H4 (cell line): ENCODE data around the gene CHTF8. TPM values are rescaled to one million over a fixed set of nuclear protein-coding genes. Genes with fewer than 3 reads are reported as not detected.
"Not testable (repeated sequence)": the region's sequence is repeated elsewhere in the genome, so short reads cannot be mapped to it uniquely, and the experiment has no call there.

Experiments used
- DNase-seq: peaks from one replicate; pipeline ENCODE4 v3.0.0-alpha.2; 2015; ENCODE audit warnings: low spot score
- total RNA-seq: library from RNA; depleted of rRNA; stranded (reverse); fragments of >200 nt; shearing (Covaris generic); gene quantifications from 2 replicates; pipeline ENCODE4 v1.2.3, GENCODE V29; 2014

The CHTF8 gene
- total RNA-seq, 1 experiment from 2014 or later: 59.1 TPM

DNA sequence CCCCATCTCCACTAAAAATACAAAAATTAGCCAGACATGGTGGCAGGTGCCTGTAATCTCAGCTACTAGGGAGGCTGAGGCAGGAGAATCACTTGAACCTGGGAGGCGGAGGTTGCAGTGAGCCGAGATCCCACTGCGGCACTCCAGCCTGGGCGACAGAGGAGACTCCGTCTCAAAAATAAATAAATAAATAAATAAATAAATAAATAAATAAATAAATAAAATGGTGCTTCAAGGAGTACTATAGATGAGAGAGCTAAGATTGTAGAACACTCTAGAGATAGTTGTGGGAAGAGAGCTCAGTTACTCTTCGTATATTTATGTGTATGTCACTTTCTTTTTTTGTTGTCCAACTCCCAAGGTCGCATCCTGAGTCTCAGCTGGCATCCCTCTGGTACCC, 7.1 kb upstream of the CHTF8 start:
- not testable (repeated sequence) for DNase-seq

DNA sequence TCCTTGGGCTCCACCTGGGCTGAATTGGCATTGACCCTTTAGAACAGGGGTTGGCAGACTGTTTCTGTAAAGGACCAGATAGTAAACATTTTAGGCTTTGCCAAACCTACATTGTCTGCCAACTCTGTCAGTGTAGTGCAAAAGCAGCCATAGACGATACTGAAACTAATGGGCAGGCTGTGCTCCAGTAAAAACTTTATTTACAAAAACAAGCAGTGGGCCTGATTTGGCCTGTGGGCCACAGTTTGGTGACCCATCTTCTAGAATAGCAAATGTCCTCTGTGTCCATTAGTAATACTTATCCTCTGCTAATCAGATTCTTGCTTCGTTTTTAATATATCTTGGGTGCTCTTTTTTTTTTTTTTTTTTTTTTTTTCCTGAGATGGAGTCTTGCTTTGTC, 6.2 kb upstream of the CHTF8 start:
- no peak for DNase-seq

DNA sequence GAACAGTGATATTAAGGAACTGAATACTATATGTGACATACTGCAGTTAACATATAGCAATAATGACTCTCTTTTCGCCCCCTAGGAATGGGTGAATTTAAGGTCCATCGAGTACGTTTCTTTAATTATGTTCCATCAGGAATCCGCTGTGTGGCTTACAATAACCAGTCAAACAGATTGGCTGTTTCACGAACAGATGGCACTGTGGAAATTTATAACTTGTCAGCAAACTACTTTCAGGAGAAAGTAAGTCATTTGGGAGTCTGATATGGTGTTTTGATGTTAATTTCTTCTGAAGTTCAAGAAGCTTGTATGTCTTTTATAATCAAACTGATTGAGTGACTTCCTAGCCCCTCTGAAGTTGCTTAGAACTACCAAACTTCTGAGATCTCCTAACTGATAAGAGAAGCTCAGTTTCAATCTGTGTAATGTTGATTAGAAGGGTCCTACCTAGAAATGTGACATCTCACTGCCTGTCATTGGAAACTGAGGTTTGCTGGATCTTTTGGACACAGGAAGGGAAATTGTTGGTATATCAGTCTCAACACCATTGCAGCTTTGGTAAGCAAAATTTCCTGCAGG, 1.1 kb upstream of the CHTF8 start:
- DNase-seq: no peak

DNA sequence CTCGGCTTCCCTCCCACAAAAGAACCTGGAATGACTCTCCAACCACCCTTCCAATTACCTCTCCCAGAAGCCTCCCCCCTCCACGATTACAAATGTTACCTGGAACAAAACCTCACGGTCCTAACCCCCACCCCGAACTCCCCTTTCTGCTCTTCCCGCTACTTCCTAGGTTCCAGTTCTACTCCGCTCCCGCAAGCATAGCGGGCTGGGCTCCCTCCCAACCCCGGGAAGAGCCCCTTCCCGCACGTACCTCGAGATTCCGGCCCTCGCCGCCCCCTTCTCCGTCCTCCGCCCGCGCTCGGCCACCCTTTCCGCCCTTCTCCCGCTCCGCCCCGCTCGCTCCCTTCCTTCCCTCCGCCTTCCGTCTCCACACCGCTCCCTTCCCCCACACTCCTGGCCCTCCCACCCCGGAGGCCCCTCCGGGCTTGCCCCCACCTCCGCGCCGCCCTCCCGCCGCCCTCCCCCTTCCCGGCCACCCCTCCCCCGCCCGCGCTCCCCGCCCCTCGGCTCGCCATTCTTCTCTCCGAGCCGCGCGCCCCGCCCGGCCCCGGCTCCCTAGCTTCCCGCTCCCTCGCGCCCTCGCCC, 457 bp downstream of the CHTF8 start:
- DNase-seq: peak; percentile 76

DNA sequence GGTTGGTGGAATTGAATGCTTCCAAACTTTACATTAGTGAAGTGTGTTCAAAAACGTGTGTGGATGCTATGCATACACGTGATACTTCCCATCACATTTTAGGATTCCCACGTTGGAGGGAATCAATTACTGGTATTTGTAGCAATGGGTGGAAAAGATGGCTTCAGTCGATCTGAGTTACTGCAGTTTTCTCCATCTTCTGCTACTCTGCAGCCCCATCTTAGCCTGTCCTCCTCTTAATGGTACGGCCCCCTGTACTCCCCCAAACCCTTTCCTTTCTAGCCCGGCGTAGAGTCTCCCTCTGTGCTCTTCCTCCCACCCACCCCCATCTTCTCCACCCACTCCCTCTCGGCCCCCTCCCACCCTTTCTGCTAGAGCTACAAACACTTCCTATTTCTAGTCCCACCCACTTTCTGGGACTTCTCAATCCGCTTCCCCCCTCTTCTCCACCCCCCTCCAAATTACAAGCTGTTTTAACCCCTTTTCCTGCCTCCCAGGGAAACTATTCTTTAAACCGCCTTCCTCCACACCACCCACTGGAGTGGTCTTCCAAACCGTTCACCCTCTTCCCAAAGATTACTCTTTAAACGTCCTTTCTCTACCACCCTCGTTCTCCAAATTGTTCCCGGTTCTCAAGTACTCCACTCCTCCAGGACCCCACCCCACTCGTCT, 1.1 kb downstream of the CHTF8 start:
- DNase-seq: no peak

DNA sequence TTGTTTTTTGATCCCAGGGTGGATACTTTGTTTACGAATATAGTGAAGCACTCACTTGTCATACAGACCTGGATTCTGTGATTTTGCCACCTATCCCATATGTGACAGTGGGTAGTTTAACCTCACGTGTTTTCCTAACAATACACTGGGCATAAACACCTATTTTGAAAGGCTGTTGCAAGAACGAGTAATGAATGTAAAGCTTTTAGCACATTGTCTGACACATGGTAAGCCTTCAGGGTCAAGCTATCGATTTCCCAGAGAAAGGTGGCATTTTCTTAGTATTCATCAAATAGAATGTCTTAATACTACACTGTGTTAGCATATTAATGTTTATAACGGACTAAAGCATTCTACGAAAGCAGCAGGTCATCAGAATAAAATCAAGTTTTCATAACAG, 1.9 kb downstream of the CHTF8 start:
- DNase-seq: no peak

DNA sequence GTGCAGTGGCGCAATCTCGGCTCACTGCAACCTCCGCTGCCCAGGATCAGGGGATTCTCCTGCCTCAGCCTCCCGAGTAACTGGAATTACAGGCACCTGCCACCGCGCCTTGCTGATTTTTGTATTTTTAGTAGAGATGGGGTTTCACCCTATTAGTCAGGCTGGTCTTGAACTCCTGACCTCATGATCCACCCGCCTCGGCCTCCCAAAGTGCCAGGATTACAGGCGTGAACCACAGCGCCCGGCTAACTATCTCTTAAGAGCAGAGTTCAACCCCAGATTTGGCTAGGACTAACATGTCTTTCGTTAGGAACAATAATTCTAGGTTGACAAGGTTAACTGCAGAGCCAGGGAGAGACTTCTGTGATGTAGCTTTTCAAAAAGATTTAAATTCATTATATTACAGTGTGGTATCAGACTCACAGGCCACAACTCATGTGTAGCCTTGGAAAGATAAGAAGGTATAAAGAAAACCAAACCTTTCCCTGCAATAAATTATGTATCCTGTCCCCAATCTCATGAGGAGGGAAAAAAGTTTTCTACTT, 4.3 kb downstream of the CHTF8 start:
- no peak for DNase-seq

DNA sequence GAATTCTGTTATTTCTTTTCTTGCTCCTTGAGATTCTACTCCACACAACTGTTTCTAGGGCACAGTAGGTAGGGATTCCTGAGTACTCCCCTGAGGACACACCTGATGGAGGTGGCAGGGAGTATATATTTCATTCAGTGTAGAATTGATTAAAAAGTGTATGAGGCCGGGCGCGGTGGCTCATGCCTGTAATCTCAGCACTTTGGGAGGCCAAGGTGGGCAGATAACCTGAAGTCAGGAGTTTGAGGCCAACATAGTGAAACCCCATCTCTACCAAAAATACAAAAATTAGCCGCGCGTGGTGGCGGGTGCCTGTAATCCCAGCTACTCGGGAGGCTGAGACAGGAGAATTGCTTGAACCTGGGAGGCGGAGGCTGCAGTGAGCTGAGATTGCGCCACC, 5.6 kb downstream of the CHTF8 start:
- not testable (repeated sequence) for DNase-seq

DNA sequence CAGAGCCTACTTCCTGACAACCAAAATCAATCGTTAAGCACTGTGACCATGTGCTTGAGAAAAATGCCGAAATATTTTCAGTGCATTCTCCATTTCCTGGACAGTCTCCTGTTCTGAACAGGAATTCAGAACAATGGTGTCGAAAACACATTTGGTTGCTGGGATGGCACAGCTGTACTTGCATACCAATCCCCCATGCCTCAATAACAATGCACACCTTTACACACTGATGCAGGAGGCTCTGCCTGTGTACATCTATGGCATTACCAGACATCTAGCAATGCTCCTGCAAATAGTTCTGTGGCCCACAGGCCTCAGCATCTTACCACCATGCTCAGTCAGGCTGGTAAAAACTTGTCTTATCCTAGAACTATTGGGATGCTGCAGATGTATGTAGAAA, 6.2 kb downstream of the CHTF8 start:
- DNase-seq: no peak

DNA sequence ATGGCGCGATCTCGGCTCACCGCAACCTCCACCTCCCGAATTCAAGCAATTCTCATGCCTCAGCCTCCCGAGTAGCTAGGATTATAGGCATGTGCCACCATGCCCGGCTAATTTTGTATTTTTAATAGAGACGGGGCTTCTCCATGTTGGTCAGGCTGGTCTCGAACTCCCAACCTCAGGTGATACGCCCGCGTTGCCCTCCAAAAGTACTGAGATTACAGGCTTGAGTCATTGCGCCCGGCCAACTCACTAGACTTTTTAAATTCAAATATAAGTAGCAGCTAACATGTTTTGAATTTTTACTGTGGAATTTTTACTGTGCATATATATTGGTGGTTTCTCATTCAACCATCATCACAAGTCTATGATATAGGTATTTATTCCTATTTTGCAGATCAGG, 7.4 kb downstream of the CHTF8 start:
- DNase-seq: not testable (repeated sequence)

DNA sequence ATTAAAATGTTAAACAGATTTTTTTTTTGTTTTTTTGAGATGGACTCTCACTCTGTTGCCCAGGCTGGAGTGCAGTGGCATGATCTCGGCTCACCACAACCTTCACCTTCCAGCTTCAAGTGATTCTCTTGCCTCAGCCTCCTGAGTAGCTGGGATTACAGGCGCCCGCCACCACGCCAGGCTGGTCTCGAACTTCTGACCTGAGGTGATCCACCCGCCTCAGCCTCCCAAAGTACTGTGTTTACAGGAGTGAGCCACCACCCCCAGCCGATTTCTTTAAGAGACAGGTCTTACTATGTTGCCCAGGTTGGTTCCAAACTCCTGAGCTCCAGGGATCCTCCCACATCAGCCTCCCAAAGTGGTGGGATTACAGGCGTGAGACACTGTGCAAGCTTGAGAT, 8.0 kb downstream of the CHTF8 start:
- not testable (repeated sequence) for DNase-seq

DNA sequence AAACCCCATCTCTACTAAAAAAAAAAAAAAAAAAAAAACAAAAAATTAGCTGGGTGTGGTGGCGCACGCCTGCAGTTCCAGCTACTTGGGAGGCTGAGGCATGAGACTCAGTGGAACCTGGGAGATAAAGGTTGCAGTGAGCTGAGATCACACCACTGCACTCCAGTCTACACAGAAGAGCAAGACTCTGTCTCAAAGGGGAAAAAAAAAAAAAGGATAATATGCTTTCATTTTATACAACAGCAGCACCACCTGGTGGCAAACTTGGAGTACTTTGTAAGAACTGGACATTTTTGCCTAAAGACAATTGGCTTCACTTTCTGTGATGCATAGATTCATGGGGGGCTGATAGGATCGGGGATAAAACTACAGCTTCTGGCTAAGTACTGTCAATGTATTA, 8.5 kb downstream of the CHTF8 start:
- DNase-seq: peak; percentile 66

DNA sequence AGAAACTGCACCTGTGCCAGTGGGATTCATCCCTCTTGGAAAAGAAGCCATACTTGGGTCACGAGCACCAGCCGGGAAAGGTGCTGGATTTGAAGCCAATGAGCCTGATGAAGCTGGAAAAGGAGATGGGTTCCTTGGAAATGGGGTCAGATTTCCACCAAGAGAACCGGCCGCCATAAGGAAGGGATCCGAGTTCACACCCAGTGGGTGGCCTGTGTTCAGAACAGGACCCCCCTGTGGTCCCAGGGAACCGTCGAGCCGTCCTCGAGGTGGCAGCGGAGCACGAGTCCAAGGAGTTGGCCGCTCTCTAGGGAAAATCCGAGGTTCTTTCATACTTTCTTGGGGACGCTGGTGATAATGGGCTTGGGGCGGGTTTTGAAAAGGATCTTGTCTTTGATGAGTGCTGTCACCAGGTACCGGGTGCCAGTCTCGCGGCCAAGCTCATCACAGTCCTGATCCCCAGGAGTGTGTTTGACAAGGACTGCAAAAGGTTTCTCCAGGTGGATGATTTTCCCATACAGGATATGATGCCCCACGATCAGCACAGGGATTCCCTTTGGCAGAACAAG, 12.2 kb downstream of the CHTF8 start:
- no peak for DNase-seq

DNA sequence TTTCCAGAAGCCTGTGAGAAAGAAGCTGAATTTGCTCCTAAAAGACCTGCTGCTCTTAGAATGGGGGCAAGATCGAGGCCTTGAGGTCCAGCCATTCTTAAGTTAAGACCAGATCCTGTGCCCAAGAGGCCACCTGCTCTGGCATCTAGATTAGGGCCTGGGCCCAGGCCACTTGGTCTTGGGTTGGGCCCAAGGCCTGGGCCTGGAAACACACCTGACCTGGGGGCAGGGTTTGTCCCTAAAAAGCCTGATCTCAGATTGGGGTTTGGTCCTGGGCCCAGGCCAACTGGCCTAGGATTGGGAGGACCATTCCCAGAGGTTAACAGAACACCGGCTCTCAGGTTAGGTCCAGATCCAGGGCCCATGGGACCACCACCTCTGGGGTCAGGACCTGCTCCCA, 12.9 kb downstream of the CHTF8 start:
- DNase-seq: no peak

DNA sequence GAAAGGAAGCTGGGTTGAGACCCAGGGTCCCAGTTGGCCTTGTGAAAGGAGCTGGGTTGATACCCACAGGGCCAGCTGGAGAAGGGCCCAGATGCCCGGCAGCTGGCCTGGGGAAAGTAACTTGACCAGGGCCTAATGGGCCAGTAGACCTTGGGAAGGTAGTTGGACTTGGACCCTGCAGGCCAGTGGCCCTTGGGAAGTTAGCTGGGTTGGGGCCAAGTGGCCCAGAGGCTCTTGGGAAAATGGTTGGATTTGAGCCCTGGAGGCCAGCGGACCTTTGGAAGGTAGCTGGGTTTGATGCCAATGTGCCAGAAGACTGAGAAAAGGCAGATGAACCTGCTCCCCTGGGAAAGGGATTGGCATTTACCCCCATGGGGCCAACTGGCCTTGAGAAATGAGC, 13.4 kb downstream of the CHTF8 start:
- no peak for DNase-seq

DNA sequence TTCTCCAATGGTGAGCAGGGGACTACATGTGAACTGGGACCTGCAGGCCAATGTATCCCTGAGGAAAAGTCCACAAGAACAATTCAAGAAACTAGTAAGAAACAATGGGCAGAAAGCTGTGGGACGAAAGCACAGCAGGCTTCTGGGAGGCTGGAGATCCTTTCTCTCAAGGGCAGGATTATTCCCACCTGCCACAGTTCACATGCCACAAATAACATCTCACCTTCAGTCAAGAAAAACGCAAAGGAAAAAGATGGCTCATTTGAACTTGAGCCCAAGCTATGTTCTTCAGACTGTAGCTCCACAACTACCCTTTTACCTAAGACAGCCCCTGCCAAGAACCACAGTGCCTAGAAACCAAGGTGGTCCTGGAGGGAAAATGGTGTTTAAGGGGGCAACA, 13.9 kb downstream of the CHTF8 start:
- no peak for DNase-seq

DNA sequence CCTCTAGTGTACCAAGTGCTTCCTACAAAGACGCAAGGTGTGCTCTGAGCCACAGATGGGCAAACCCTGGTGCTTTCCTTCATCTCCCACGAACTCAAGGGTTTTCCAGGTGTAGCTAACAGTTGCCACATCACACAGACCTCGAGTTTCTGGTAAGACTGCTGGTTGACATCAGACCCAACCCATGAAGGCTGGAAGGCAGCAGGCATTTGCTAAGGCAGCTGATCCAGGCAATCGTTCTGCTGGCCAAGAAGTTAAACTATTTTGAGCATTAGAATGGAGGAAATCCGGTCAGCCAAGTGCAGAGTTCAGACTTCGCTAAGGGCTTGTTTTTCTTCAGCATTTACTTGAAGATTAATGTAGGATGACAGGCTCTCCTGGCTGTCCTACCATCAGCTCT, 15.5 kb downstream of the CHTF8 start:
- DNase-seq: no peak

DNA sequence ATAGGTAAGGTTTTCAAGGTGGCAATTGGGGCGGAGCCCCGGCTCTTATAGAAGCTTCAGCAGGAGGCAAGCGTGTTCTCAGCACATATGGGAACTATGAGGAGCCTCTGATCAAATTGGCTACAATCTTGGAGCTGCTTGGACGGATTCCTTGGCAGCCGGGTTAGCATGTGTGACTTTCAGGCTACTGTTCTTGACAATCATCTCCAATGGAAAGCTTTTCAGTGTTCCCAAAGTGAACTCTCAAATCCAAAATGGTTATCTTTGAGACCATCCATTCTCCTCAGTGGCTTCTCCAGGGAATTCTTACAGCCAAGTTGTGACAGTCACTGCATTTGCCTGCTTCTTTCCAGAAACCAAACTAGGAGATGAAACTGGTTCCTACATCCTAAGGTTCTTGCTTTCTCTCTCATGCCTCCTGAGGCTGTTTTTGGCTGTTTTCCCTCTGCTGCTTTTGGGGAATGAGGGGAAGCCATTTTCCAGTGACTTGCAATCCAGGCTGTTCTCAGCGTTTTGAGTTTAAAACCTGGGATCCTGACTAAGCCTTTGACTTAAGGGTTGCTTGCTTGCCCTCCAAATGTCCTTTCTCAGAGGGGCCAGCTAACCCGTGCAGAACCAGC, 16.0 kb downstream of the CHTF8 start:
- DNase-seq: no peak

DNA sequence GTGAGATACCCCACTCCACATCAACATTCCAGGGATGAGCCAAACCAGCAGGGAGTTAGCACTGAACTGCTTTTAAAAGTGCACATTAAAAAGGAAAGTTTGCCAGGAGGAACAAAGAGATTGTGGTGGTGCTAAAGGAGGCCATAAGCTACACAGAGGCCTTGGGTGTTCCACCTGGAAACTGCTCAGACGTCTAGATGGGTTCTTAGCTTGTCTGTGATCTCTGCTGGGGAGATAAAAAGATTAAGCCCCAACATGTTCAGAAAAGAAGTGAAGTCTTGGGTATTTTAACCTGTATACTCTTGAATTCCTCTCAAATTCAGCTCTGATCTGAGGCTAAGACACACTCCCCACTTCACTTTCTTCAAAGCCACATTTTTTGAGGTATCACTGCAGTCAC, 16.6 kb downstream of the CHTF8 start:
- DNase-seq: no peak

DNA sequence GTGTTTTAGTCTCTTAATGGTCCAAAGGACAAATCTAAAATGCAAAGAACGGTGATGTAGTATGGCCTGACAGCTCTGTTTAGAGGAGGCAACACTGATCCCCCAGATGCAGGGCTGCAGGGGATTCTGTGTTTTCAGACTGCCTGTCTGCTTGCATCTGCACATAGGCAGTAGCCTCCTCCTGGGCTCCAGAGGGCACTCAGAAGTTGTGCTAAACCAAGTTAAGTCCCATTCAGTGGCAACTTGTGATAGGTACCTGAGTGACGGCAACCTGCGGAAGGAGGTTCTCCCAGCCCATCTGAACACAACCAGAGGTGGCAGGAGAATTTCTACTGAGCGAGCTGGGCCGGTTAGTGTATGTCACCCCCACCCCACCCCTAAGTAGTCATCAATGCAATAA, 17.0 kb downstream of the CHTF8 start:
- DNase-seq: no peak

DNA sequence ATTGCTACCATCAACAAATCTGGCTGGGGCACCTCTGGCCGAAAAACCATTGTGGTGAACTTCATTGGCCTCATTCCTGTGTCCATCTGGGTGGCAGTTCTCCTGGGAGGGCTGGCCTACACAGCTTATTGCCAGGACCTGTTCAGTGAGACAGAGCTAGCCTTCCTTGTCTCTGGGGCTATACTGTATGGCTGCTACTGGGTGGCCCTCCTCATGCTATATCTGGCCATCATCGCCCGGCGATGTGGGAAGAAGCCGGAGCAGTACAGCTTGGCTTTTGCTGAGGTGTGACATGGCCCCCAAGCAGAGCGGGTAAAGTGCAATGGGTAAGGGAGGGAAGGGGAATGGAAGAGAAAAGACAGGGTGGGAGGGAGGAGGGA, 17.4 kb downstream of the CHTF8 start:
- DNase-seq: no peak

DNA sequence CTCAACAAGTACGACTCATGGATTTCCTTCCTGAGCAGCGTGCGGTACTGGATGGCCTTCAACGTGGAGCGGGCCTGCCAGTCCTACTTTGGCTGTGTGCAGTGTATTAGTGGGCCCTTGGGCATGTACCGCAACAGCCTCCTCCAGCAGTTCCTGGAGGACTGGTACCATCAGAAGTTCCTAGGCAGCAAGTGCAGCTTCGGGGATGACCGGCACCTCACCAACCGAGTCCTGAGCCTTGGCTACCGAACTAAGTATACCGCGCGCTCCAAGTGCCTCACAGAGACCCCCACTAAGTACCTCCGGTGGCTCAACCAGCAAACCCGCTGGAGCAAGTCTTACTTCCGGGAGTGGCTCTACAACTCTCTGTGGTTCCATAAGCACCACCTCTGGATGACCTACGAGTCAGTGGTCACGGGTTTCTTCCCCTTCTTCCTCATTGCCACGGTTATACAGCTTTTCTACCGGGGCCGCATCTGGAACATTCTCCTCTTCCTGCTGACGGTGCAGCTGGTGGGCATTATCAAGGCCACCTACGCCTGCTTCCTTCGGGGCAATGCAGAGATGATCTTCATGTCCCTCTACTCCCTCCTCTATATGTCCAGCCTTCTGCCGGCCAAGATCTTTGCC, 17.9 kb downstream of the CHTF8 start:
- DNase-seq: no peak
